ENCODE results near the gene C11orf71. TPM values are rescaled to one million over a fixed set of nuclear protein-coding genes. Genes with fewer than 3 reads are reported as not detected.

Gene C11orf71
- total RNA-seq, 1 experiment from 2014 or later = 9.5 TPM

- no peaks in the 10 kb centered on the region for H3K9me3 Mint-ChIP-seq (ENCODE audit: unreplicated experiment)
- H3K4me1 ChIP-seq = no peaks in the 10 kb centered on the region
- no TSS peak for BruUV-seq (replicated peaks)
- H3K9me3 ChIP-seq = no peaks in the 10 kb centered on the region
- CTCF ChIA-PET = no interaction called here
- H3K27me3 ChIP-seq (replicated peaks; ENCODE audit: control insufficient read depth, insufficient read depth, low read length) = no peaks in the 10 kb centered on the region
- H3K27me3 Mint-ChIP-seq (ENCODE audit: insufficient read depth, unreplicated experiment) = no peaks in the 10 kb centered on the region
- peaks cover 5% of the 10 kb centered on the region for H3K4me1 Mint-ChIP-seq (ENCODE audit: low read depth, unreplicated experiment)
- no peak overlapping the region for H3K27ac Mint-ChIP-seq (ENCODE audit: unreplicated experiment)
- intact Hi-C loops (cut with micrococcal nuclease; ENCODE audit: unreplicated experiment) = no loop called here
- H3K36me3 Mint-ChIP-seq (ENCODE audit: insufficient read depth, unreplicated experiment) = peaks cover 31% of the 10 kb centered on the region
- H3K4me3 Mint-ChIP-seq (ENCODE audit: unreplicated experiment) = no peak overlapping the region
- H3K36me3 ChIP-seq (ENCODE audit: control insufficient read depth, insufficient read depth, low read length) = peaks cover under 1% of the 10 kb centered on the region; the same call in 1 of the 2 replicates
- POLR2A ChIA-PET = no interaction called here
- H3K4me3 ChIP-seq (ENCODE audit: low read depth, low read length) = no peak overlapping the region
- no peak for DNase-seq
- TF ChIP-seq CTCF (IDR thresholded peaks at IDR 0.05; ENCODE audit: insufficient read depth in 1 of 2, low read depth in 1 of 2, low read length in 1 of 2, severe bottlenecking in 1 of 2, unreplicated experiment in 1 of 2) = no peak
These were observed 13.6 kb upstream of the C11orf71 start for GRCh38 chr11:114413958-114414357.

- peaks cover 2% of the 10 kb centered on the region; the same call in 1 of the 2 replicates for H3K36me3 ChIP-seq (ENCODE audit: control insufficient read depth, insufficient read depth, low read length)
- CTCF ChIA-PET = no interaction called here
- Mint-ChIP-seq H3K27ac (ENCODE audit: unreplicated experiment) (no peak overlapping the region), H3K9me3 (ENCODE audit: unreplicated experiment) (no peaks in the 10 kb centered on the region), H3K4me1 (ENCODE audit: low read depth, unreplicated experiment) (peaks cover 4% of the 10 kb centered on the region), H3K27me3 (ENCODE audit: insufficient read depth, unreplicated experiment) (no peaks in the 10 kb centered on the region), H3K36me3 (ENCODE audit: insufficient read depth, unreplicated experiment) (peaks cover 37% of the 10 kb centered on the region), H3K4me3 (ENCODE audit: unreplicated experiment) (no peak overlapping the region)
- H3K4me1 ChIP-seq = no peaks in the 10 kb centered on the region
- no peaks in the 10 kb centered on the region for H3K9me3 ChIP-seq
- no peaks in the 10 kb centered on the region for H3K27me3 ChIP-seq (replicated peaks; ENCODE audit: control insufficient read depth, insufficient read depth, low read length)
- TF ChIP-seq CTCF (IDR thresholded peaks at IDR 0.05; ENCODE audit: insufficient read depth in 1 of 2, low read depth in 1 of 2, low read length in 1 of 2, severe bottlenecking in 1 of 2, unreplicated experiment in 1 of 2) = no peak
- BruUV-seq (replicated peaks) = no TSS peak
- POLR2A ChIA-PET = interaction anchor here (0.7 kb wide), 1 partner anchor 12 kb away, joined by 3 read pairs; the partner anchor contains the start of genes C11orf71 and RBM7
- intact Hi-C loops (cut with micrococcal nuclease; ENCODE audit: unreplicated experiment) = no loop called here
- no peak overlapping the region for H3K4me3 ChIP-seq (ENCODE audit: low read depth, low read length)
- DNase-seq = no peak
These were observed 12.6 kb upstream of the C11orf71 start for GRCh38 chr11:114412946-114413345.

GRCh38 chr11:114401311-114401710 is 1.0 kb upstream of the C11orf71 start:
- Mint-ChIP-seq H3K9me3 (ENCODE audit: unreplicated experiment) (no peaks in the 10 kb centered on the region), H3K27me3 (ENCODE audit: insufficient read depth, unreplicated experiment) (no peaks in the 10 kb centered on the region), H3K36me3 (ENCODE audit: insufficient read depth, unreplicated experiment) (peaks cover 48% of the 10 kb centered on the region), H3K4me1 (ENCODE audit: low read depth, unreplicated experiment) (peaks cover 36% of the 10 kb centered on the region), H3K27ac (ENCODE audit: unreplicated experiment) (peak overlapping the region; percentile 99), H3K4me3 (ENCODE audit: unreplicated experiment) (peak overlapping the region; percentile 91)
- H3K4me1 ChIP-seq = peaks cover 16% of the 10 kb centered on the region
- DNase-seq = no peak
- peaks cover 3% of the 10 kb centered on the region; the same call in 1 of the 2 replicates for H3K36me3 ChIP-seq (ENCODE audit: control insufficient read depth, insufficient read depth, low read length)
- intact Hi-C loops (cut with micrococcal nuclease; ENCODE audit: unreplicated experiment) = loop anchor here (2.0 to 5.0 kb wide), 2 partner anchors 61 to 156 kb away; partner anchors contain the start of gene NXPE1
- no peaks in the 10 kb centered on the region for H3K27me3 ChIP-seq (replicated peaks; ENCODE audit: control insufficient read depth, insufficient read depth, low read length)
- H3K4me3 ChIP-seq (ENCODE audit: low read depth, low read length) = peak overlapping the region; percentile 51
- ChIA-PET POLR2A (interaction anchor here (1.1 kb wide), 1 partner anchor 39 kb away, joined by 3 read pairs; no protein-coding TSS in a partner anchor), CTCF (no interaction called here)
- no peaks in the 10 kb centered on the region for H3K9me3 ChIP-seq
- no peak for TF ChIP-seq CTCF (IDR thresholded peaks at IDR 0.05; ENCODE audit: insufficient read depth in 1 of 2, low read depth in 1 of 2, low read length in 1 of 2, severe bottlenecking in 1 of 2, unreplicated experiment in 1 of 2)
- no TSS peak for BruUV-seq (replicated peaks)
